Measurements from ENCODE around the gene FAM149B1.

- TF ChIP-seq MYC (IDR thresholded peaks at IDR 0.05; ENCODE audit: insufficient read depth, insufficient read length, insufficient replicate concordance, low read length, severe bottlenecking) (no peak), ZZZ3 (IDR thresholded peaks at IDR 0.05; ENCODE audit: control insufficient read depth, insufficient read length, low read depth) (no peak), CBX3 (IDR thresholded peaks at IDR 0.05; ENCODE audit: borderline replicate concordance, low read depth) (no peak), CTCF (IDR thresholded peaks at IDR 0.05 in 2 of 3, conservative IDR thresholded peaks at IDR 0.05 in 1 of 3; ENCODE audit: control insufficient read depth in 2 of 3, extremely low read depth in 1 of 3, insufficient read depth in 1 of 3, low read depth in 3 of 3, low read length in 3 of 3) (no peak), BHLHE40 (IDR thresholded peaks at IDR 0.05; ENCODE audit: borderline replicate concordance in 1 of 2, low read depth in 2 of 2, low read length in 1 of 2) (no peak), FOXM1 (IDR thresholded peaks at IDR 0.05; ENCODE audit: low read depth, low read length) (no peak)
These were observed 35.8 kb upstream of the FAM149B1 start for GRCh38 chr10:73131913-73132686.
